Neural progenitor cell (in vitro differentiated cells): ENCODE measurements around the gene RITA1.

Source experiments
- EZH2 ChIP-seq: fragments of 200-600 bp; sonication (generic); IDR thresholded peaks from 2 replicates; pipeline ENCODE4 v1.6.1; 2017; ENCODE audit warnings: antibody characterized with exemption, mild to moderate bottlenecking, moderate library complexity
- EZH2phosphoT487 ChIP-seq: fragments of 200-600 bp; sonication (generic); IDR thresholded peaks from 2 replicates; pipeline ENCODE4 v1.6.1; 2017; ENCODE audit warnings: antibody characterized with exemption
- TF ChIP-seq, protein P1 (sequence below): fragments of 200-600 bp; sonication (generic); IDR thresholded peaks from 2 replicates; pipeline ENCODE4 v1.5.1; 2017; ENCODE audit warnings: antibody characterized with exemption, mild to moderate bottlenecking

DNA sequence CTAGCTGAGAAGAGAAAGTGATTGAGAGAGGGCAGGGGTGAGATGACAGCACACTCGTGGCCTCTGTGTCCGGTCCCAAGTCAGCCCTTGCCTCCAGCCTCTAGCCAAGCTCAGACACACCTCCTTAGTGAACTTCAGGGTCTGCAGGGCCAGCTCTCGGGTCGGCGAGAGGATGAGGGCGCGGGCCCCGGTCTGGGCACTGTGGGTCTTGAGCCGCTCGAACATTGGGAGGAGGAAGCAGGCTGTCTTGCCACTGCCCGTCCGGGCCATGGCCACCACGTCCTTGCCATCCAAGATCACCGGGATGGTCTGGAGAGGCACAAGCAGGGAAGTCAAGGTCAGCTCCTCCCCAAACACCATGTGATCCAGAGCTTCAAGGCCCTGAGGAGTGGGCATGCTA lies 6.5 kb upstream of the RITA1 start:
- TF ChIP-seq, protein P1, sequence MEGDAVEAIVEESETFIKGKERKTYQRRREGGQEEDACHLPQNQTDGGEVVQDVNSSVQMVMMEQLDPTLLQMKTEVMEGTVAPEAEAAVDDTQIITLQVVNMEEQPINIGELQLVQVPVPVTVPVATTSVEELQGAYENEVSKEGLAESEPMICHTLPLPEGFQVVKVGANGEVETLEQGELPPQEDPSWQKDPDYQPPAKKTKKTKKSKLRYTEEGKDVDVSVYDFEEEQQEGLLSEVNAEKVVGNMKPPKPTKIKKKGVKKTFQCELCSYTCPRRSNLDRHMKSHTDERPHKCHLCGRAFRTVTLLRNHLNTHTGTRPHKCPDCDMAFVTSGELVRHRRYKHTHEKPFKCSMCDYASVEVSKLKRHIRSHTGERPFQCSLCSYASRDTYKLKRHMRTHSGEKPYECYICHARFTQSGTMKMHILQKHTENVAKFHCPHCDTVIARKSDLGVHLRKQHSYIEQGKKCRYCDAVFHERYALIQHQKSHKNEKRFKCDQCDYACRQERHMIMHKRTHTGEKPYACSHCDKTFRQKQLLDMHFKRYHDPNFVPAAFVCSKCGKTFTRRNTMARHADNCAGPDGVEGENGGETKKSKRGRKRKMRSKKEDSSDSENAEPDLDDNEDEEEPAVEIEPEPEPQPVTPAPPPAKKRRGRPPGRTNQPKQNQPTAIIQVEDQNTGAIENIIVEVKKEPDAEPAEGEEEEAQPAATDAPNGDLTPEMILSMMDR = no peak
- TF ChIP-seq EZH2phosphoT487 (no peak), EZH2 (no peak)
